Activated T-cell treated with anti-CD3 and anti-CD28 coated beads, Interleukin-2, amount 50 U/mL, for 72 hours (primary cell): ENCODE measurements around the gene ERMP1. TPM values are rescaled to one million over a fixed set of nuclear protein-coding genes. Genes with fewer than 3 reads are reported as not detected.

Experiments
- ATAC-seq, 2 donors: fragments of 150-1000 bp; cut with Tn5 transposase; replicated peaks in 1 of 2; 2 replicates each; pipeline ENCODE4 v1.10.0; 2021; ENCODE audit warnings: moderate library complexity in 2 of 2, mild to moderate bottlenecking in 1 of 2
- DNase-seq, 2 donors: peaks; one replicate each; pipeline ENCODE4 v3.0.0; 2021 to 2022; ENCODE audit warnings: mixed read lengths in 1 of 2
- H3K27ac Mint-ChIP-seq: one replicate; pipeline ENCODE4 v1.8.0; 2022; ENCODE audit warnings: mild to moderate bottlenecking, moderate library complexity, mixed read lengths
- H3K27me3 Mint-ChIP-seq: one replicate; pipeline ENCODE4 v1.8.0; 2022; ENCODE audit warnings: low read depth, mixed read lengths
- H3K36me3 Mint-ChIP-seq, 2 donors: one replicate each; pipeline ENCODE4 v1.8.0; 2022; ENCODE audit warnings: mixed read lengths in 2 of 2, mild to moderate bottlenecking in 1 of 2; ENCODE audit not compliant: insufficient read depth in 2 of 2
- H3K4me1 Mint-ChIP-seq: one replicate; pipeline ENCODE4 v1.8.0; 2022; ENCODE audit warnings: low read depth, mixed read lengths
- H3K4me3 Mint-ChIP-seq, 2 donors: one replicate each; pipeline ENCODE4 v1.8.0; 2022; ENCODE audit warnings: mild to moderate bottlenecking in 2 of 2, mixed read lengths in 2 of 2, moderate library complexity in 2 of 2
- H3K9me3 Mint-ChIP-seq, 2 donors: one replicate each; pipeline ENCODE4 v1.8.0; 2022; ENCODE audit warnings: mixed read lengths in 2 of 2
- total RNA-seq, 2 donors: library from RNA; stranded (reverse); gene quantifications; one replicate each; pipeline ENCODE4 v1.2.3, GENCODE V29; 2022

Gene ERMP1
- total RNA-seq, 2 donors from 2014 or later = 17.6 to 18.1 TPM

DNA sequence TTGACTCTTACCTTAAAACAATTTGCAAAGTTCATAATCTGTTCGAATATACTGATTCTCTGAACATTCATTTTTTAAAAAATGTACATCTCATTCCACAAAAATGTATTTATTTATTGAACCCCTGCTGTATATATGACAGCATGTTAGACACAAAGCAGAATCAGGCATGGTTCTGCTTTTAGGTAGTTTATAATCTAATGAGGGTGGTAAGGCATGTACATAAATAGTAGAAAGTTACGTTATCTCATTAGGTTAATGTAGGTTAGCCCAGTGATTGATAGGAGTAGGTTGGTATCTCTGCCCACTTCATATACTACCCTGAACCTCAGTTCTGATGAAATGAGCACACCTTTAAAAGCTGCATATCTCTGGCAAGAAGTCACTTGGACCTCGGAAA lies 89.8 kb downstream of the ERMP1 start:
- Mint-ChIP-seq H3K36me3 (peaks cover 6 to 21% of the 10 kb centered on the region in 2 donors), H3K27me3 (no peaks in the 10 kb centered on the region), H3K27ac (no peak overlapping the region), H3K9me3 (no peaks in the 10 kb centered on the region), H3K4me3 (no peak overlapping the region), H3K4me1 (no peaks in the 10 kb centered on the region)
- no peak for ATAC-seq
- no peak for DNase-seq

DNA sequence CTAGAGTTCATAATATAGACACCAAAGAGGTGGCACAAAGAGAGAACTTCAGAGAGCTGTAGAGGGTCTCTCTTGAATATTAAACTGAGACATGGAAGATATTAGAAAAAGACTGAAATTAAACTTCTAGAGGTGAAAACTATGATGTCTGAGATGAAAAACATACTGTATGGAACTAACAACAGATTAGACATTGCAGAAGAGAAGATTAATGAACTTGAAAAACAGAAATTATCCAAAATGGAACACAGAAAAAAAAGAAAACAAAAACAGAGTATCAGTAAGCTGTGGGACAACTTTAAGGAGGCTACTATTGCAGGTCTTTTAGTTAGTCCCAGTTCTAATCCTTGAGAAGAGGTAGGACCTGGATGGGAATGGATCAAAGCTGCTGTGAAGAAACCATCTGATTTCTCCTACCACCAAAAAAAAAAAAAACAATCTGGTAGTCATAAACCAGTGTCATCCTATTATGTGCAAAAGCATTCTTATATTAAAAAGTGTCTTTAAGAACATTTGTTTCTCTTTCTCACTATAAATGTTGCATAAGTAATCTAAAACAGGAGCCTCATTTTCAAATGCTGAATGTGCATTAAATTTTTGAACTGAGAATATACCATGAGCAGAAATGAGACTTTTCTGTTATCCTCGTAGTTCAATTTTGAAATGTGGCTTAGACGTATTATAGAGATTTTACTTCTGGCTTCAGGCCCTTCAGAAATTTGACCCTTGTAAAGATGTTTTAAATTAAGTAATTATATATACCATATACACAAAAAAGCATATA lies 96.2 kb downstream of the ERMP1 start:
- ATAC-seq (no peak), DNase-seq (no peak)
- H3K36me3 Mint-ChIP-seq = peaks cover 2 to 16% of the 10 kb centered on the region in 2 donors
- no peaks in the 10 kb centered on the region for H3K9me3 Mint-ChIP-seq
- peak overlapping the region; percentile 6 for H3K27ac Mint-ChIP-seq
- H3K27me3 Mint-ChIP-seq = no peaks in the 10 kb centered on the region
- no peaks in the 10 kb centered on the region for H3K4me1 Mint-ChIP-seq
- no peak overlapping the region for H3K4me3 Mint-ChIP-seq

DNA sequence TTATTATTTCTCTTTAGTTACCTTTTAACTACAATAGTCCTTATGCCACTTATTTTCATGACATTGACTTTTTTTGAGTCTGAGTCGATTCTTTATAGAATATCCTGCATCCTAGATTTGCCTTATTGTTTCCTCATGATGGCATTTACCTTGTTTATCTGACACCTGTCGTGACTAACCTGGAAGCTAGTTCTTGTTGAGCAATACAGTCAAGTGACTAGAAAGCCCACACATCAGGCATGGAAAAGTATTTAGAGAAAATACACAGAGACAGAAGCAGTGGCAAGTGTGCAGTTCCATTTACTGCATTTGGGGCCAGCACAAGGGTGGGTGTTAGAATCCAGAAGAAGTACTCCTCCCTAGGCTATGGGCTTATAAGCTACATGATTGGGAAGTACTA lies 97.8 kb downstream of the ERMP1 start:
- Mint-ChIP-seq H3K4me3 (no peak overlapping the region), H3K27me3 (no peaks in the 10 kb centered on the region), H3K36me3 (peaks cover 2 to 16% of the 10 kb centered on the region in 2 donors), H3K9me3 (no peaks in the 10 kb centered on the region), H3K27ac (no peak overlapping the region), H3K4me1 (no peaks in the 10 kb centered on the region)
- DNase-seq = no peak
- no peak for ATAC-seq

Other genes with a start within 250 kb of the ERMP1 start
- gene RIC1, start 204.0 kb downstream of the ERMP1 start, total RNA-seq = 10 to 100 TPM; 22.0 to 25.9 TPM
- not detected for gene MLANA, start 57.8 kb upstream of the ERMP1 start, total RNA-seq
- gene RANBP6, start 182.5 kb upstream of the ERMP1 start, total RNA-seq = 10 to 100 TPM; 25.1 to 26.8 TPM